Bone marrow (tissue), 2 donors: ENCODE measurements around the gene DPP4.
"Not testable (repeated sequence)": the region's sequence is repeated elsewhere in the genome, so short reads cannot be mapped to it uniquely, and the experiment has no call there.

Experiments
- DNase-seq, 2 donors: peaks; one replicate each; lab custom pipeline; 2025; lab: John Stamatoyannopoulos, UW

The DPP4 gene

GRCh38 chr2:161955211-161955610, 118.8 kb downstream of the DPP4 start:
- DNase-seq: no peak

- DNase-seq: peak in 1 of 2 donors; percentile 42
Observed at GRCh38 chr2:161954103-161954502, 119.9 kb downstream of the DPP4 start.

- DNase-seq: not testable (repeated sequence)
Observed at GRCh38 chr2:161953367-161953766, 120.6 kb downstream of the DPP4 start.

DNA sequence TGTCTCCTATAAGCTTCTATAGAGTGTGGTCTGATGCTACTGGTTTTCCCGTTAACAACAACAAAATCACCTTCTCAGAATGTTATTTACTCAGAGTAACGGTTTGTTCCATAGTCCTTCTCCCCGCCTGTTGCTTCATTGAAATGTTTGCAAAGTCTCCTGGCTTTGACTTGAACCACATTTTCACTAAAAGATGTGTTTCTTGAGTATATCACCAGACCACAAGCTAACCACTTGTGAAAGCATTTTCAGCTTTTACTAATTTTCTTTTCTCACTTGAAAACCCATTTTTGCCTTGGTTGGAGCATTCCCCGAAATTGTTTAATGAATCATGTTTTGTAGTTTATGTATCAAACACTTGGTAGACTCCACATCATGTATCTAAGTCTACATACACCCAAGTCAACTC, 121.2 kb downstream of the DPP4 start:
- DNase-seq: no peak

DNA sequence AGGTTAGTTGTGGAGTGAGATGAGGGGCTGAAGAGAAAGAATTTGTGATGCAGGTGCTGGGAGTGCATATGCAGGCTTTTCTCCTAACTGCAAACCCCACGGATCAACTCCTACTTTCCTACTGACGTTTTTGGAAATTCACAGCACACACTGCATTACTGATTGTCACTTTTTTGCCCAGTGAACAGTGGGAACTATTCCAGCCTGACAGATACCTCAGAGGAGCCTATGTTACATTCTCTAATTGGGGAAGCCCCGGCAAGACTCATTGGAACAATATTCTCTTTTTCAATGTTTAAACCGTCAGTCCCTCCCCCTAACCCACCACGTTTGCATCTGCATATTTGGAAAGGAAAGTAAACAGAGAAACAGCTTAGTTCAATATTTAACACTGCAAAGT, 126.2 kb downstream of the DPP4 start:
- no peak for DNase-seq

- DNase-seq: no peak
Observed at GRCh38 chr2:161947406-161947805, 126.6 kb downstream of the DPP4 start.

DNA sequence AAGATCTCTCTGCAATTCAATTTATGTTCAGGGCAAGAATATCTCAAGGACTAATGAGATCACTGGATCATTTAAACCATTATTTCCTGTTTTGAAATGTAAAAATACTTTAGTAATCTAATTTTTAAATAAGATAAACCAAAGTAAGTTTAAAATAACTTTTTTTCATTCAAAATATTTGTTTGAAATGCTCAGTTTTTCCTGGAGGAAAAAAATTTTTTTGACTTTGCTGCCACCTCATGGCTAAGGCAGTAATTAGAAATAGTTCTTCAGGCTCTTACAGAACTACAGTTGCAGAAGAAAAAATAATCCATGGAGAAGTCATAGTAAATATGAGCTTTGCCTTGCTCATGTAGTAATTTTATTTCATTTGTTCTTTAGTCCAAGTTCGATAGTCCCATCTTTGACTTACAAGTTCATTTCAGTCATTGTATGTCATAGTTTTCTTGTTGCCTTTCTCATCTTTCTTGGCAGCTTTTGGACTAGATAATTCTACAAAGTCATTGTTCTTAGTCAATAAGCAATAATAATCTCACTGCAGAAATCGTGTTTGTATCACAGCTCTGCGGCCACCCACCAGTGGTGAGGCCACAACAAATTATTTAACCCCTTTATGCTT, 127.4 kb downstream of the DPP4 start:
- no peak for DNase-seq

- no peak for DNase-seq
Observed at GRCh38 chr2:161943011-161943410, 131.0 kb downstream of the DPP4 start.
